Limb (tissue), 2 donors: Measurements from ENCODE around the gene ART1.
"Not testable (repeated sequence)": the region's sequence is repeated elsewhere in the genome, so short reads cannot be mapped to it uniquely, and the experiment has no call there.

Experiments
- DNase-seq, 2 donors: peaks; one replicate each; pipeline ENCODE4 v3.0.0-alpha.2; 2016; ENCODE audit errors: extremely low spot score in 2 of 2

Gene ART1

DNA sequence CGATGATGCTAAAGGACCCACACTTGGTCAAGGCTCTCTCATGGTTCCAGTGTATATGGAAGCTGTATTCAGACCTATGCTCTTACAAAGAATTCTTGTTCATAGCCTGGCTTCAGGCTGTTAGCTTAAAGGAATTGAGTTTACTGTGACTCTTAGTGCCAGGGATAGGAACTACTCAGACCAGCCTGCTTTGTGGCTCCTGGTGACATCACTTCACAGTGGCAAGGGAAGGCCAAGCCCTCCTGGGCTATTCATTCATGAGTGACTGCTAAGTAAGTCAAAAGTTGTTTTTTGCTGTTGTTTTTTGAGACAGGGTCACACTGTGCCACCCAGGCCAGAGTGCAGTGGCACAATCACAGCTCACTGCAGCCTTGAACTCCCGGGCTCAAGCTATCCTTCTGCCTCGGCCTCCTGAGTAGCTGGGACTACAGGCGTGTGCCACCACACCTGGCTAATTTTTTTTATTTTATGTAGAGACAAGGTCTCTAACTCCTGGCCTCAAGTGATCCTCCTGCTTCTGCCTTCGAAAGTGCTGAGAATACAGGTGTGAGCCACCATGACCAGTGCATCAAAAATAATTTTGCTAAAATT is 12.8 kb upstream of the ART1 start:
- DNase-seq = no peak

GRCh38 chr11:3635641-3636375 is 9.1 kb upstream of the ART1 start:
- no peak for DNase-seq

DNA sequence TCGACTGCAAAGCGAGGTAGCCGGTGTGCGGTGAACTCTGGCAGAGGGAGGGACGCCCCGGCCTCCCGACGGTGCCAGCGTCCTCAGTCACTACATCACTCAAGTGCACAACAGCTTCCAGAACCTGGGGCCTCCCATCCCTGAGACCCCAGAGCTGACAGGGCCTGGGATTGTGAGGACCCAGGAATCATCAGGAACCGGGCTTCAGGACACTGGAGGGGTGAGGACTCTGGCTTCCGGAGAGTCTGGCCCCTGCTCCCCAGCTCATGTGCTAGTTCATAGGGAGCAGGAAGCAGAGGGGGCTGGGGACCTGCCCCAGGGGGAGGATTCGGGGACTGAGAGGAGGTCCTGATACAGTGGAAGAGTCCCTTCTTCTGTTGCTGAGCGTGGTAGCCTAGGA is 7.7 kb upstream of the ART1 start:
- no peak for DNase-seq

- DNase-seq = no peak
Measured at GRCh38 chr11:3638513-3638912, 6.4 kb upstream of the ART1 start.

- no peak for DNase-seq
Measured at GRCh38 chr11:3639841-3640240, 5.1 kb upstream of the ART1 start.

DNA sequence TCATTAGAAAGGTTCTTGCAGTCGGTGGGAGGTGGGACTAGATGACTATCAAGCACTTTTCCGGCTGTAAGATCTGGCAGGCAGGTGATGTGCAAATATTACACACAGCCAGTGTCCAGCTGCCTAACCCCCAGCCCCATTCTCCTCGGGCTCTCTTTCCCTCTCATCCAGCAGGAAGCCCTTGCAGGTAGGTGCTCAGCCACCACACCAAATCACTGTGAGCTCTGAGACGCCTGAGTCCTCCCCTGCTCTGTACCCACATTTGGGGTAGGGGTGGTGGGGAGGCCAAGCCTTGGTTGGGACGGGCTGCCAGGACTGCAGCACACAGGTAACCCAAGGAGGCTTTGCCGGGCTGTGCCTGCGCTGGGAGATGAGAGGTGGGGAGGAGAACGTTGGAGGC is 3.7 kb upstream of the ART1 start:
- no peak for DNase-seq

DNA sequence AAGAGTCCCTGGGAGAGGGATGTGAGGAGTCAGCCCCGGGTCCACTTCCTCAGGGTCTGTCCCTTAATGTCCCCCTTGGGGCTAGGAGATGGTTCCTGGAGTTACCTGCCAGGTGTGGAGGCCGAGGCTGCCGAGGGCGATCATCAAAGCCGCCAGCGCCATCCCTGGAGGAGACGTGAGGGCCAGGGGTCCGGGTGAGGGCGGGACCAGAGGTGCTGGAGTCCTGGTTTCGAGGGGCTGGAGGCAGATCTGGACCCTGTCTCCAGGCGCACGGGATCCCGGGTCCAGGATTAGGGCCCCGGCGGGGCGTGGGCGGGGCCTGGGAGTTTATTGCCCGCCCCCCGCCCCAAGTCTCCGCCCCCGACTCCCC is 3.2 kb upstream of the ART1 start, which contains the start of gene ART5:
TSS of gene ART5 (minus strand) at position 292 of the 370 bp plus-strand sequence. CDS start at position 162, 130 bp downstream.
- DNase-seq = no peak

- peak; percentile 79 to 90 for DNase-seq
Measured at GRCh38 chr11:3642071-3642951, 2.6 kb upstream of the ART1 start.

DNA sequence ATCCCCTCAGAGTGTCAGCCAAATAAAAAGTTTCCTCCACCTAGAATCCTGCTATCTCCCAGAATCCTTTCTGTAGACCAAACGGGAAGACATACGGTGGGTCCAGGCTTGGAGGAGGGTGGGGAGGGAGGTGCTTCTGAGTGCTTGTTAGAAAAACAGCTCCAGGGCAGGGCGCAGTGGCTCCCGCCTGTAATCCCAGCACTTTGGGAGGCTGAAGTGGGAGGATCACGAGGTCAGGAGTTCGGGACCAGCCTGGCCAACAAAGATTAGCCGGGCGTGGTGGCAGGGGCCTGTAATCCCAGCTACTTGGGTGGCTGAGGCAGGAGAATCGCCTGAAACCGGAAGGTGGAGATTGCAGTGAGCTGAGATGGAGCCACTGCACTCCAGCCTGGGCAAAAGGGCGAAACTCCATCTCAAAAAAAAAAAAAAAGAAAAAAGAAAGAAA is 1.8 kb upstream of the ART1 start:
- not testable (repeated sequence) for DNase-seq

DNA sequence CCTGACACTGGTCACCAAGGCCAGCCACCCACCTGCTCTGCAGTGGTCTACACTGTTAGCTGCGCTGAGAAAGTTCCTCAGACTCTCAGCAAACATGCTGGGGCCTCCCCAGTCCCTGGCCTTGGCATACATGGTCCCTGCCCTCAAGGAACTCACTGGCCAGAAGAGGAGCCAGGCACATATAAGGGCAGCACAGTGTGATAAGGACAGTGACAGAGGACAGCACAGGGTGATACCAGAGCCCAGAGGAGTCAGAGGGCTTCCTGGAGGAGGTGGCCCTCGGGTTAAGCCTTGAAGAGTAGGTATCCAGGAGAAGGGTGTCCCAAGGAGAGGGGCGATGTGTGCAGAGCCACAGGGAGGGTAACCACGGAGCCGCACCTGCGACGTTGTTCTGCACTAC is 624 bp downstream of the ART1 start:
- DNase-seq = no peak

GRCh38 chr11:3648843-3649242 is 3.9 kb downstream of the ART1 start:
- DNase-seq = not testable (repeated sequence)

DNA sequence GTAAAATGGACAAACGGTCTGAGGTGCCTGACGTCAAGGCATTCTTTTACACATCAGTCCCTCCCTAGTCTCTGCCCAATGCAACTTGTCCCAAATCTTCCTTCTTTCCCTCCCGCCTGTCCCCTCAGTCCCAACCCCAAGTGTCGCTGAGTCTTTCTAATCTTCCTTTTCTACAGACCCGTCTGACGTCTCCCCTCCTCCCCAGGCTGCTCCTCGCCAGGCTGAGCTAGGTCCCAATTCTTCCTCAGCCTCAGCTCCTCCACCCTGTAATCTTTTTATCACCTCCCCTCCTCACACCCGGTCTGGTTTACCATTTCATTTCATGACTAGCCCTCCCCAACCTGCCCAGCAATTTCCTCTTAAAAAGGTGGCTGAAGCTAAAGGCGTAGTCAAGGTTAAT is 4.4 kb downstream of the ART1 start:
- not testable (repeated sequence) for DNase-seq

GRCh38 chr11:3652514-3652913 is 7.6 kb downstream of the ART1 start:
- DNase-seq = not testable (repeated sequence)

DNA sequence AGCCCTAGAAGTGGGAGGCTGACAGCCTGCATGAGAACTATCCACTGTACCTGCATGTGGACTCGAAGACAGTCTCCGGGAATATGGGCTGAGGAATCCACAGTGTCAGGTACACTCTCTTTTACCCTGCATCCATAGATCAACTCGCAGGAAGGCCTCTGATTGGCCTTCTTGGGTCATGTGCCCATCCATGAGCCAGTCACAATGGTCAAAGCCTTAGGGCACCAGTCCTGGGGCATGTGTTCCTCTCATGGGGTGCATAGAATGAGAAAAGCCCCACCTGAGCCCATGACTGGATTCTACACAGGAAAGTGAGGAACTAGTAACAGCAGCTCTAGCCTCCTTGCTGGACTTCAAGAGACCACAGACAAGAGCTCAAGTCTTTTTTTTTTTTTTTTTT is 10.6 kb downstream of the ART1 start:
- DNase-seq = no peak

GRCh38 chr11:3657331-3657730 is 12.4 kb downstream of the ART1 start:
- DNase-seq = not testable (repeated sequence)

GRCh38 chr11:3658252-3658651 is 13.3 kb downstream of the ART1 start:
- DNase-seq = no peak

GRCh38 chr11:3659595-3660515 is 14.9 kb downstream of the ART1 start:
- no peak for DNase-seq

- DNase-seq = no peak
Measured at GRCh38 chr11:3660960-3661359, 16.0 kb downstream of the ART1 start.

GRCh38 chr11:3662856-3663255 is 17.9 kb downstream of the ART1 start:
- no peak for DNase-seq

- no peak for DNase-seq
Measured at GRCh38 chr11:3664032-3664630, 19.2 kb downstream of the ART1 start.
